Activated CD8-positive, alpha-beta memory T cell treated with anti-CD3 and anti-CD28 coated beads, Interleukin-2, amount 50 U/mL, for 24 hours (primary cell): ENCODE results near the gene SSTR1.
"Not testable (repeated sequence)": the region's sequence is repeated elsewhere in the genome, so short reads cannot be mapped to it uniquely, and the experiment has no call there.

Source experiments
- DNase-seq: peaks from one replicate; pipeline ENCODE4 v3.0.0-alpha.2; 2020; ENCODE audit errors: extremely low read depth

Gene SSTR1, protein sequence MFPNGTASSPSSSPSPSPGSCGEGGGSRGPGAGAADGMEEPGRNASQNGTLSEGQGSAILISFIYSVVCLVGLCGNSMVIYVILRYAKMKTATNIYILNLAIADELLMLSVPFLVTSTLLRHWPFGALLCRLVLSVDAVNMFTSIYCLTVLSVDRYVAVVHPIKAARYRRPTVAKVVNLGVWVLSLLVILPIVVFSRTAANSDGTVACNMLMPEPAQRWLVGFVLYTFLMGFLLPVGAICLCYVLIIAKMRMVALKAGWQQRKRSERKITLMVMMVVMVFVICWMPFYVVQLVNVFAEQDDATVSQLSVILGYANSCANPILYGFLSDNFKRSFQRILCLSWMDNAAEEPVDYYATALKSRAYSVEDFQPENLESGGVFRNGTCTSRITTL

DNA sequence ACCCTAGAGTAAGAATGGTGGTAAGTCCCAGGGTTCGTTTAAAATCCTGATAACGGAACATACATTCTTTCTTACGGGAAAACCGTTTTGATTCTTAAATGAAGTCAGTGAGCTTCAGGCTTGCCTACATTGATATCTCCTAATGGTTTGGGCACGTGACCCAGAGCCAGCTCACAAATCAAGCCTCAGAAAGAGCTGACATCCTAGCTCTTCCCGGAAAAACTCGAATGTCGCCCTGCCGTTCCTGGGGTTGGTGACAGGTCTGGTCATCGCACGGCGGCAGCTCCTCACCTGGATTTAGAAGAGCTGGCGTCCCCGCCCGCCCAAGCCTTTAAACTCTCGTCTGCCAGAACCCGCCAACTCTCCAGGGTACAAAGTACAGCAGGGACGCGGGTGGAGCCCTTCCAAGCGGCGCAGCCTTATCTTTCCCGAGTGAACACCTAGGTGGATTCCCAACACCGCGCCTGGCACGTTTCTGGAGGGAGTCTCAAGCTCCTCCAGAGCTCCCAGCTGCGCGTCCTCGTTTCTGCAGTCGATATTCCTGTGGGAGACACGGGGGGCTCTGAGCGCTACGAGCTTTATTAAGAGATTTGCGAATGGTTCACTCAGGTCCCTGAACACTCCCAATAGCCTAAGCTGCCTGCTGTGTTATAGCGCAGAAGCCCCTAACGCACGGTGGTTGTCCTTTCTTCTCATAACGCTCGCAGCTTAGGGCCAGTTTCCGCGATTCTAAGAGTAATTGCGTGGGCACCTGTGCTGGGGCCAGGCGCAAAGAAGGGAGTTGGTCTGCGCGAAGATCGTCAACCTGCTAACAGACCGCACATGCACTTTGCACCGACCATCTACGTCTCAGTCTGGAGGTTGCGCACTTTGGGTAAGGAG lies at the start of gene SSTR1:
SSTR1 (plus strand) TSS at position 169 of the 882 bp plus-strand sequence. CDS start 1,486 bp downstream, outside the sequence.
- DNase-seq, result no peak

DNA sequence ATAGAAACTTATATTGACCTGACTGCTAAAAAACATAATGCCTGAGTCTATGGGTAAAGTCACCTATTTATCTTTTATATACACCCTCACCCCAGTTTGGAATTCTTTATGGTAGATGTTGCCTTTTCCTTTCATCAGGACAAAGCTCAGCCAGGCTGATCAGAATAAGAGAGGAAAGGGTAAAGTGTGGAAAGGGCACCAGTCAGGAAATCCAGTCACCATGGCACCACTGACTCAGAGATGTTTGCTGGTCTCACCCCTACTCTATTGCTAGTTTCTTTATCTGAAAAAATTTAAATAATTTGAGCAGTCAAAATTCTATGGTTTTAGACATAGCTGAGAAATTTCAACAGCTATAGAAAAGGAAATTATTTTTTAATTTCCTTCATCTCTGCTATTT lies 49.2 kb upstream of the SSTR1 start:
- DNase-seq, result no peak

DNA sequence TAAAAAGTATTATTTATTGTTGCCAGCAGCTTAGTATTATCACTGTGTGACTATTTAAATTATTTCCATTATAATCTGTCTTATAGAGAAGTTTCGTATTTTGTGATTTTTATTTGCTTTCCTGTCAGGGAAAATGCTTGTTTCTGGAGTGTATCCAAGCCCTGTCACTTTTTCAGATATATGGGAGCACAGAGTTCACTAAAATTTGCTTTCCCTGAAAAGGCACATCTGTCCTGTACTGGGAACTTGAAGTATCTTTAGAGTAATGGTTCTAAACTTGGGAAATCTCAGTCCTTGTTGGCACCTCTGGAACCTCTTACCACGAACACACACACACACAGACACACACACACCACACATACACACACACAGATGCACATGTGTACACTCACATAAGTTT lies 39.3 kb upstream of the SSTR1 start:
- no peak for DNase-seq

DNA sequence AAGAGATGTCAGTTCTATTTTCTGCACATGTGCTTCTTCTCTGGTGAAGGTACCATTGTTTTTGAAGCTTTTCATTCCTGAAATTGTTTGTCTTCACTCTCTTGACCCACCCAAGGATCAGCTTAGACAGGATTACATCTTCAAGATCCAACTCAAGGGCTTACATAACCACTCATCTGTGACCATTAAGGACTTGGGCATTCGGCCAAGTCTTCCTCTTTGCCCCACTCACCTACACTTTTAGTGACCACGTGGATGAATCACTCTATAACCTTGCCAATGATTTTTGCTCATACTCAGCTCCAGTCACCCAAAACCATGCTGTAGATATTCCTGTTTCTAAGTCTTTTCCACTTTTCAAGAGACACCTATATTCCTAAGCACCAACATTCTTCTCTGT lies 36.5 kb upstream of the SSTR1 start:
- DNase-seq, result no peak

DNA sequence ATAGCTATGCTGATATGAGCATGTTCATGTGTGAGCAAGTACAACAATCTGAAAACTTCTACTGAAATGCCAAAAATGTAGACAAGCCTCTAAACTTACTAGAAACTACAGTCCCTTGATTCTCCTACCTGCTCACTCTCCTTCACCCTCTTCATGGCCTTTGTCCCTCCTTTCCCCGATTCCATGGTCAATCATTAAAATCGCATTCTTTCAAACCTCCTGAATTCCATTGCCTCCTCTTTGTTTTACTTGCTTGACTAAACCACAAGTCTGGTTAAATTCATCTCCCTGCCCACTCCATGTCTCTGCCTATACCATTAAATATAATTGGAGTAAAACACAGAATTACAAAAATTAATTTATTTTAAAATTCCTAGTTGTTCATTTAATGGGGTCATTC lies 33.0 kb upstream of the SSTR1 start:
- DNase-seq, result no peak

DNA sequence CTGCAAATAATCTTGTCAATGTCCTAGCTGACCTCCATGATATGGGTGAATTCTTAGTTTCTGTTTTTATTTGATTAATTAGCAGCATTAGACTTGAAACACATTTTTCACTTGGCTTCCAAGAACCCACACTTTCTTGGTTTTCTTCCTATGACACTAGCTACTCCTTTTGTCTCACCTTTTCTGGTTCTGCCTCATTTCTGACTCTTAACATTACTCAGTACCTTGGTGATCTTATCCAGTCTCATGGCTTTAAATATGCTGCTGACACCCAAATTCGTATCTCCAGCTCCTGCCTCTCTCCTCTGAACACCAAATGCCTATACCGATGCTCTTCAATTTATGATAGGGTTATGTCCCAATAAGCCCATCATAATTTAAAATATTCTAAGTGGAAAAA lies 32.0 kb upstream of the SSTR1 start:
- DNase-seq, result no peak

DNA sequence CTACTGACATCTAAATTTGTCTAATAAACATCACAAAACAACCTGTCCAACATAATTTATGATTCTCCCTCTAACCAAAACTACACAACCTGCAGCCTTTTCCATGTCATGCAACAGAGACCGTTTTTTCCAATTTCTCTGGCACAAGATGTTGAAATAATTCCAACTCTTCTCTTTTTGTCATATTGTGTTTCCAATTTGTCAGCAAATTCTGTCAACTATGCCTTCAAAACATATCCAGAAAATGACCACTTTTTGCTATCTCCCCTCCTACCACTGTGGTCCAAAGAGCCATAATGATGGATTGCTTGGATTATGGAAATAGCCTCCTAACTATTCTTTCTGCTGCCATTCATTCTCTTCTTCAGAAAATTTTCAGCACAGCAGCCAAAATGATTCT lies 31.3 kb upstream of the SSTR1 start:
- no peak for DNase-seq

DNA sequence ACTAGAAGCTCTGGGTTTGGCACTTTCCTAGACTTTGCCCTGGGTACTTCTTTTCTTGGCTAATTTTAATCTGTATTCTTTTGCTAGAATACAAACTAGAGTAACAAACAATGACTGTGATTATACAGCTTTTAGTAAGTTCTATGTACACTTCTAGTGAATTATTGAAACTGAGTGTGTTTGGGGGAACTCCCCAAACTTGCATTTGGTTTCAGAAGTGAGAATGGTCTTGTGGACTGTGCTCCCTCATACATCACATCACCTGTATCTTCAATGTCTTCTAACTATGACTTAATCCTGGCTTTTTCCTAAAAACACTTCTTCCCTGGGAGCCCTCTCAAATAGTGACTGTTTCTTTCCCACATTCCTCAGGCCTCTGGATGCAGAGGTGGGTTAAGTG lies 23.6 kb upstream of the SSTR1 start:
- DNase-seq, result no peak

DNA sequence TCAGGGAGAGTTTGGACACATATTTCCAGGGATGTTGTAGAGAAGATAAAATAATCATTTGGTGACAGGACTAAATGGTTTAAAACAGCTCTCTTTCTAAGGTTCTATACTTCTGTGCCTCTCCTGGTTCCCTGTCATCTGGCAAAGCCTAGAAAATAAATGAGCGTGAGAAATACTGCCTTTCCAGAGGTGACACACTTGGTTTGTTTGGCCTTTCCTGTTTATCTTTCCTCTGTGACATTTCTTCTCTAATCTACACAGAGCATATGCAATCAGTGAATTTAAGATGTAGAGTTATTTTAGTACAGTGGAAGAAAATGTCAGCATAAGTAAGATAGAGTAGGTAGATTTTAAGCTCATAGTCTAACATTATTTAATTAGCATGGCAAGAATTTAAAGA lies 22.0 kb upstream of the SSTR1 start:
- DNase-seq, result no peak

DNA sequence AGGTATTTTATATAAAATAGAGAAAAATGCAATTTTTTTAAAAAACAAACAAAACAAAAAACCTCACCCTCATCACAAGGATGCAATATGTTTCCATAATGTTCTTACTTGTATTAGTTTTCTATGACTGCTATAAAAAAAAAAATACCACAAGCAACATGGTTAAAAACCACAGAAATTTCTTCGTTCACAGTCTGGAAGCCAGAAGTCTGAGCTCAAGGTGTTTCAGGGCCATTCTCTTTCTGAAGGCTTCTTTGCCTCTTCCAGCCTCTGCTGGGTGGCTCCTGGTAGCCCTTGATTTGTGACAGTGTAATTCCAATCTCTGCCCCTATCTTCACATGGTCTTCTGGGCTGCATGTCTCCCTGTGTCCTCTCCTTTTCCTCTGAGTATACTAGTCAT lies 21.5 kb upstream of the SSTR1 start:
- no peak for DNase-seq

DNA sequence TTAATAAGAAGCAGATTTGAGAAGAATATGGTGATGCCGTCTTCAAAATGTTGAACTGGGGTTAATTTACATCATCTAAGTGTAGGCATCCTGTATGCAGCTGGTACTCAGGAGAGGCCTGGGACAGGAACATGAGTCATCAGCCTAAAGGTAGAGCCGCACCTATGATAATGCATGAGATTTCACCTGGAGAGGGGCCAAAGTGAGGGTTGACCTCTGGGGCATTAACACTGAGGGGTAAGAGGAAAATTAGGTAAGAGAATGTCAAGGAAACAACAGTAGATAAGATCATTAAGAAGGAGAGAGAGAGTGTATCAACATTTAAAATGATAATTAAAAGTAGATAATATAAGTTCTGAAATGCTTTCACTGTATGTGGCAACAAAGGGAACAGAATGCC lies 20.2 kb upstream of the SSTR1 start:
- DNase-seq, result no peak

DNA sequence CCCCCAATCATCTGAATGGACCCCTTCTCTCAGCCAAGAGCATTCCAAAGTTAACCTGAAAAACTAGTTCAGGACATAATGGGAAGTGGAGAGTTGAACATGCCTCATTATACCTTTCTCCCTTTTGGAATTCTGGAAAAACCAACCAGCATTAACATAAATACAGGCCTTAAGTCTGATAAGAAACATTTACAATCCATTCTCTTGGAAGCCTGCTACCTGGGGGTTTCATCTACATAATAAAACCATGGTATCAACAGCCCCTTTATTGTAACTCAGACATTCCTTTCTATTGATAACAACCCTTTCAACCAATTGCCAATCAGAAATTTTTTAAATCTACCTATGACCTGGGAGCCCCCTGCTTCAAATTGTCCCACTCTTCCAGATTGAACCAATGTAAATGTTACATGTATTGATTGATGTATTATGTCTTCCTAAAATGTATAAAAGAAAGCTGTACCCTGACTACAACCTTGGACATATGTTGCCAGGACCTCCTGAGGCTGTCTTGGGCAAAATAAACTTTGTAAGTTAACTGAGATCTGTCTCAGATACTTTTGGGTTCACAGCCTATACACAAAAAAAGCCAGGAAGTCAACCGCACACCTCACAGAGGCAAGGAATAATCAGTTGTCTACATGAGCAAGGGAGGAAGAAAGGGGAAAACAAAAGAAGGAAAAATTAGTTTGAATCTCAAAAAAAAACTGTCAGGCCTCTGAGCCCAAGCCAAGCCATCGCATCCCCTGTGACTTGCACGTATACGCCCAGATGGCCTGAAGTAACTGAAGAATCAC lies 17.6 kb upstream of the SSTR1 start:
- no peak for DNase-seq

DNA sequence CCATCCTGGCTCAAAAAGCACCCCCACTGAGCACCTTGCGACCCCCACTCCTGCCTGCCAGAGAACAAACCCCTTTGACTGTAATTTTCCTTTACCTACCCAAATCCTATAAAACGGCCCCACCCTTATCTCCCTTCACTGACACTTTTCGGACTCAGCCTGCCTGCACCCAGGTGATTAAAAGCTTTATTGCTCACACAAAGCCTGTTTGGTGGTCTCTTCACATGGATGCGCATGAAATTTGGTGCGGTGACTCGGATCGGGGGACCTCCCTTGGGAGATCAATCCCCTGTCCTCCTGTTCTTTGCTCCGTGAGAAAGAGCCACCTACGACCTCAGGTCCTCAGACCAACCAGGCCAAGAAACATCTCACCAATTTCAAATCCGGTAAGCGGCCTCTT lies 16.9 kb upstream of the SSTR1 start:
- not testable (repeated sequence) for DNase-seq

DNA sequence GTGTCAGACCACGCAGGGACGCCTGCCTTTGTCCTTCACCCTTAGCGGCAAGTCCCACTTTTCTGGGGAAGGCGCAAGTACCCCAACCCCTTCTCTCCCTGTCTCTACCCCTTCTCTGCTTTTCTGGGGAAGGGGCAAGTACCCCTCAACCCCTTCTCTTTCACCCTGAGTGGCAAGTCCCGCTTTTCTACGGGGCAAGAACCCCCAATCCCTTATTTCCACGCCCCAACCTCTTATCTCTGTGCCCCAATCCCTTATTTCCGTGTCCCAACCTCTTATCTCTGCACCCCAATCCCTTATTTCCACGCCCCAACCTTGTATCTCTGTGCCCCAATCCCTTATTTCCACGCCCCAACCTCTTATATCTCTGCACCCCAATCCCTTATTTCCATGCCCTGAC lies 16.2 kb upstream of the SSTR1 start:
- DNase-seq, result not testable (repeated sequence)

DNA sequence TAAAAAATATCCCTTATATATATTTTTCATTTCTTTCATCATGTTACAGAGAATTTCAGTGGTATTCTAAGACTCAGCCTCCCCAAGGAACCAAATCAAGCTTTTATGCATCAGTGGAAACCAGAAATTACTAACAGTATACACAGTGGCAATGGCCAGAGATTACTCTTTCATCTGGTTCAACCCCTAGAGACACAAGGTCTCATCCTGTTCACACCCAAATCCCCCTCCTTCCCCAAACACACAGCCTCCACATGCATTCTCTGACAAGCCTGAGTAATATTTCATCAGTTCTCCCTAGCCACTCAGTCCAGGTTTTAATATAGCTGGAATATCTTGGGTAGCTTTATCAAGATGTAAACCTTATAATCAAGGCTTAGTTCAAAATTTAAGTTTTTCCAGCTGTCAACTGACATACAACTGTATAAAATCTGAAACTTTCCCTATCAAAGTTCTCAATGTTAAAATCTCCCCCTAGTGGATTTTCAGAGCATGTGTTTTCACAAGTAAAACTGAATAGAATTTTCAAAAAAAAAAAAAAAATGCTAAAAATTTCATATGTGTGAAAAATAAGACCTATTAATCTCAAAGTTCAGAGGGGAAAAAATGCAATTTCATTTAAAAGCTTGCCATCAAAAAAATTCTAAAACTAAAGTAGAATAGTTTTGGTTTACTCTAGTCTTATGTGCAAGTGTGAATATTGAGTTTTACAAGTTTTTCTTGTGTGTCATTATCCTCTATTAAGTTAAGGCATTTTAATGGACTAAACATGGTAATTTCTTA lies 10.5 kb upstream of the SSTR1 start:
- DNase-seq, result no peak

DNA sequence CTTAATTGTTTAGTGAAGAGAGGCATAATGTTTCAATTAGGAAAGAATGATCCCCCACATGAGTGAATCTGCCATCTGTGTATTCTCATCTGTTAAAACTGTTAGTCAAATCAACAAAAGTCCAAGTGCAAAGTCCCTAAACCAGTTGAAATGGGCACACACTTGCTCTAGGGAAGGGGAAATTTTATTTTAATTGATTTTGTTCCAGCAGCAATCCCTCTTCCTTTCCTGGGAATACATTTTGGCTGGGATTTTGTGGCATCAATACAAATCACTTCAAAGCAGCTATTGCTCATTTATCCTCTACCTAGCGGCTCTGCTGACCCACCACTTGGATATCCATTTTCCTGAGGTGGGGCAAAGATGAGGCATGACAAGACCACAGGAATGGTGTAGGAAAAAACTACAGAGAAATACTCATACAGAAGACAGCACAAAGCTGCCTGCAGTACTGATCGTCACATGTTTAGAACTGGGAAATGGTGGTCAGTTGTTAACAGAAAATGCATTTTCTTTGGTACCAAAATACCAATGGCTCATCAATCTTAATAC lies 9.8 kb upstream of the SSTR1 start:
- DNase-seq, result no peak

DNA sequence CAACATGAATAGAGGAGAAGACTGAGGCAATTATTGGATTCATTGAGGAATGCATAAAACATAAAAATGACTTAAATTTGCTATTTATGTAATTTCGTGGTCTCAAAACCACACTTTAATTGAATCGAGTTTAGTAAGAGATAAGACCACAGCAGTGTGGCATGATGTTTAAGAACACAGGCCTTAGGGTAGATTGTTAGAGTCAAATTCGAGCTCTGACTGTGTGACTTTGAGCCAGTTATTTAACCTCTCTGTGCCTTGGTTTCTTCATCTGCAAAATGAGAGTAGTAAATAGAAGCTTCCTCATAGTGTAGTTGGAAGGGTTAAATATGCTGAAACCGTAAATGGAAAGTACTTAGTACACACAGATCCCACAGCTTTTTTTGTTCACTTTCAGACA lies 9.3 kb upstream of the SSTR1 start:
- no peak for DNase-seq

DNA sequence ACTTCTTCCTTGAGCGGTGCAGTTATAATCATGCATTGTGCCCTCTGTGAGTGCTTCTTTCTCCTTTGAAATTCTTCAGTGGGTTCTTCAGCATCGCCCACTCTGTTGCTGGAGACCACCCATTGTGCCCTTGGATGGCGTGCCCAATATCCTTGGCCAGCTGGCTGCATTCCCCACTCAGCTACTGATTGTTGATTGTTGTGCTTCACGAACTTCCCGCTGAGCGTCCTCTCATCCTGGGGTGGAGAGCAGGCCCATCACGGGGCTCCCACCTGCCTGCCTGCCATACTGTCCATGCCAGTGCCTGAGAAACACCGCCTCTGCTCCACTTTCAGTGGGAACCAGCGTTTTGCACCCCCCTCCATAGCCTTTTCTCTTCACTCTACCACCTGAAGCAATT lies 8.6 kb upstream of the SSTR1 start:
- no peak for DNase-seq

DNA sequence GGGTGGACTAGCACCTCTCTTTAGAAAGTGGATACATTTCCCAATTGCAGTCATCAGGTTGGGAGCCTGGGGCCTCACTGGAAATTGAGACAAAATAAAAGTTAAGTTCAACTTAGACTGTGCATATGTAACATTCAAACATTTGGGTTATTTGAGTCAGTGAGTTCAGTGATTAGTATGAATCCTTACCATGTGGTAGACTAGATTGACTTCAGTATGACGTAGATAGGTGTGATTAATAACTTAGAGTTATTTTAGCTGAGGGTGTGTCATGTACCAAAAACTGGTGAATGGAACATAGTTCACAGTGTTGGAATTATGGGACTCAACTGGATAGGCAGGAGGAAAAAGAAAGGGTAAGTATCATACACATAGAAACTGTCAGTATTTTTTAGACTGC lies 8.0 kb upstream of the SSTR1 start:
- no peak for DNase-seq

DNA sequence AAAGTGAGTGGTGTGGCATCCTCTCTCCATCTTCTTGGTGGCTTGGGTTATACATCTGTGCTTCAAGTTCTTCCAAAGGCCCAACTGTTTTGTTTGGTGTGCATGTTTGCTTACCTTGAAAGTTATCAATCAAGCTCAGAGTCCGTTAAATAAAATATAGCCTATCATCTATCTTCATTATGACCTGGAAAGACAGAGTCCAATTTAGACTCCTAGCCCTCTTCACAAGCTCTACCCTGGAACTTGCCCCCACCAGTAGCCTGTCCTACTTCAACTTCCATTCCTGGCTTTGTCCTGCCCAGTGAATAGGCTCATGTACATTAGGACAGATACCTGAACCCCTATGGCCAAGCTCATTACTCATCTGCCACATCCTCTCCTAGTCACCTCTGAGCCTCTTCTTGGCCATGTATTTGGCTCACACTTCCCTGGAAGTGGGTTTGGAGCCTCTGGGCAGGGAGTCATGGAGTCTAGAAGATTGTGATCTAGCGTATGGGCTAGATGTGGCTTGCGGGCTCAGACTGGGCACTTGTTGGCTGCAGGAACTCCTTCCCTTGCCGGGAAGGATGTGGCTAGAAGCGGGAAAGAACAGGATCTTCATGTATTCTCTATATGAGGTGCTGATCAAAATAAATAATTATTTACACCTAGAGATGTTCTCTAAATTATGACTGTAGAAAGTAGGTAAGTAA lies 6.4 kb upstream of the SSTR1 start:
- no peak for DNase-seq
